Kidney (tissue), 14 donors: ENCODE measurements around the gene DIDO1. TPM values are rescaled to one million over a fixed set of nuclear protein-coding genes. Genes with fewer than 3 reads are reported as not detected.

Source experiments
- DNase-seq, 5 donors: peaks; one replicate each; pipeline ENCODE4 v3.0.0-alpha.2; 2013 to 2020
- FAIRE-seq: peaks from 2 replicates; lab custom pipeline; 2012; peaks lifted over from hg19 to GRCh38; lab: Jason Lieb, UNC
- H3K27ac ChIP-seq, 2 donors: one replicate each; pipeline ENCODE4 v1.7.0; 2013; ENCODE audit warnings: low read depth in 2 of 2, low read length in 2 of 2, inconsistent platforms in 1 of 2
- H3K27me3 ChIP-seq: one replicate; pipeline ENCODE4 v1.7.1; 2013; ENCODE audit warnings: low read length, inconsistent platforms; ENCODE audit not compliant: control insufficient read depth, insufficient read depth
- H3K36me3 ChIP-seq, 3 donors: one replicate each; pipeline versions ENCODE4 v1.7.0 to v1.7.1; 2013; ENCODE audit warnings: low read length in 3 of 3, control low read depth in 1 of 3, inconsistent platforms in 1 of 3; ENCODE audit not compliant: insufficient read depth in 3 of 3, control insufficient read depth in 2 of 3
- H3K4me1 ChIP-seq, 3 donors: one replicate each; pipeline versions ENCODE4 v1.7.0 to v1.7.1; 2013; ENCODE audit warnings: low read length in 3 of 3, inconsistent platforms in 1 of 3, low read depth in 1 of 3; ENCODE audit not compliant: control insufficient read depth in 2 of 3, insufficient read depth in 2 of 3
- H3K4me3 ChIP-seq, 3 donors: one replicate each; pipeline versions ENCODE4 v1.7.0 to v1.8.1; 2013; ENCODE audit warnings: low read length in 3 of 3, control low read depth in 1 of 3, inconsistent platforms in 1 of 3
- H3K9ac ChIP-seq, 3 donors: one replicate each; pipeline versions ENCODE4 v1.7.0 to v1.7.1; 2013; ENCODE audit warnings: low read length in 3 of 3, control low read depth in 1 of 3, inconsistent platforms in 1 of 3
- H3K9me3 ChIP-seq, 3 donors: one replicate each; pipeline versions ENCODE4 v1.7.0 to v1.7.1; 2013; ENCODE audit warnings: low read length in 3 of 3, control low read depth in 1 of 3, inconsistent platforms in 1 of 3; ENCODE audit not compliant: control insufficient read depth in 2 of 3, insufficient read depth in 1 of 3
- CTCF ChIP-seq: IDR thresholded peaks from 3 replicates; pipeline ENCODE4 v1.5.1; 2012; ENCODE audit warnings: mild to moderate bottlenecking, moderate library complexity, borderline replicate concordance; ENCODE audit not compliant: insufficient read depth; ENCODE audit errors: extremely low read depth
- intact Hi-C: fragments of 100-400 bp; cut with DNase I; formaldehyde crosslinking; loops from one replicate; pipeline ENCODE4 v1.11.1; 2022
- polyA plus RNA-seq: library from polyadenylated mRNA; stranded (reverse); fragments of 350-450 nt; fragmentation: Illumina TruSeq; extraction: RNeasy Lipid Tissue Mini Kit (QIAGEN cat#74804); gene quantifications from one replicate; pipeline ENCODE4 v1.2.3, GENCODE V29; 2014; ENCODE audit warnings: low read depth, low replicate concordance; ENCODE audit not compliant: insufficient read depth
- total RNA-seq: library from RNA; stranded (reverse); fragmentation: NEBNext Ultra II Directional; extraction: Animal tissue kit (Norgen Biotek cat#: 25700); gene quantifications from one replicate; pipeline ENCODE4 v1.2.1, GENCODE V29; 2021
- donor health status: control.
- donor health status: control.
- donor health status: control.
- donor health status: control.
- donor health status: control.
- donor health status: DM: yes; HTN: yes; CAD: no.
- donor health status: Normal renal cell carcinoma (clear cell type).

DIDO1 gene
- total and polyA plus RNA-seq, 2 donors from 2014 or later: 23.0 to 67.9 TPM

DNA sequence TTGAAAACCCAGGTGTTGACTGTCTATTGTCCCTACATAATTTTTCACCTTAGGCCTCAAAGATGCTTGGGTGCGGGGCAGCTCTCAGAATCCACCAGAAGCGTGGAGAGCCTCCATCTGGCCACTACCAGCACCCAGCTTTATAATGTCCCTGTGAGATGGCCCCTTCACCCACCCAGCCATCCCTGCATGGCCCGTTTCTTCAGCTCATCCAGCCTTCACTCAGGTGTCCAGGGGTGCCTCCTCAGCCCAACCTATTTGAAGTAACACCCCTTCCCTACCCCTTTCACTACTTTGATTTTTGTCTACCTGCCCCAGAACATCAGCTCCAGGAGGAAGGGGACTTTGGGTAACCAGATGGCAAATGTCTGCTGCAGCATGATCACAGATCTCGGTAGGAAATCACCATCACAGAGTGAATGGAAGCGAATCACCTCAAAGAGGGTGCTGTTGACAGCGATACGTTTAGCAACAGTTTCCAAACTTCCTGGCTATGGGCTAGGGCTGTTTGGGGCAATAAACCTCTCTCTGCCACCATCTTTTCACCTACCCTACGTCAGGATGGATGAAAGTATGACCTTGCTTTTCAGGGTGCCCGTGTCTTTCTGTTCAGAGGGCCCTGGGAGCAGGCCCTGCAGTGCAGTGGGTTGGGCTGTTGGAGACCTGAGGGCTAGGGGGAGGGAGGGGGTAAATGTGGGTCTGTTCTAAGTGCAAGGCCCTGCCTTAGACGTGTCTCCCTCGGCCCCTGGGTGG, 25.0 kb upstream of the DIDO1 start:
- peaks cover 0 to 18% (median 0%) of the 10 kb centered on the region in 3 donors for H3K4me1 ChIP-seq
- FAIRE-seq: no peak

GRCh38 chr20:62950741-62951140, 24.4 kb upstream of the DIDO1 start:
- Histone ChIP-seq H3K27me3 (no peaks in the 10 kb centered on the region), H3K36me3 (peaks cover 4 to 32% (median 25%) of the 10 kb centered on the region in 3 donors), H3K9me3 (no peaks in the 10 kb centered on the region), H3K4me1 (peaks cover 0 to 18% (median 0%) of the 10 kb centered on the region in 3 donors), H3K4me3 (no peak overlapping the region), H3K9ac (no peak overlapping the region), H3K27ac (no peak overlapping the region)
- FAIRE-seq: no peak
- TF ChIP-seq CTCF: no peak
- intact Hi-C loops: no loop called here
- DNase-seq: peak in 1 of 5 donors; percentile 51

More for the DNA sequence above, 25.0 kb upstream of the DIDO1 start:
- Histone ChIP-seq H3K36me3 (peaks cover 4 to 26% (median 19%) of the 10 kb centered on the region in 3 donors), H3K27me3 (no peaks in the 10 kb centered on the region), H3K9me3 (no peaks in the 10 kb centered on the region), H3K27ac (no peak overlapping the region), H3K9ac (no peak overlapping the region), H3K4me3 (no peak overlapping the region)
- TF ChIP-seq CTCF: no peak
- intact Hi-C loops: no loop called here
- DNase-seq: peak in 1 of 5 donors; percentile 18

DNA sequence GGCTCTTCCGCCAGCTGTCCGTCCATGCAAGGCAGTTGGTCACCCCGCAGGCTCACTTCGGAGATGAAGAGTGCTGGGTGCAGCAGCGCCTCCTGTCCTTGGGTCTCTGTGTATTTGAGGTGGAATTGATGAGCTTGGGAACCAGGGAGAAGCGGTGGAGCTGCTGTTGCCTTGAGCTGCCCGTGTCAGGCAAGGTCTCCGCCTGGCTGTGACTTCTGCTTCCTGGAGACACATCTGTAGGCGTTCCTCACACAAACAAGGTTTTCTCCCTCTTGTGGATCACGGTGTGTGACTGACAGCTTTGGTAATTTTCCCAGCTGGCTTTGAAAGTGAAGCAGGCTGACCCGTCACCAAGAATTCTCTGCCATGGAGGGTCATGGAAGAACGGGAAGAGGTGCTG, 23.7 kb upstream of the DIDO1 start:
- peaks cover 4 to 39% (median 26%) of the 10 kb centered on the region in 3 donors for H3K36me3 ChIP-seq
- no peak for TF ChIP-seq CTCF
- FAIRE-seq (no peak), DNase-seq (peak in 1 of 5 donors; percentile 40)
- H3K27ac ChIP-seq: no peak overlapping the region
- no peaks in the 10 kb centered on the region for H3K27me3 ChIP-seq
- H3K4me3 ChIP-seq: no peak overlapping the region
- intact Hi-C loops: no loop called here
- H3K9me3 ChIP-seq: no peaks in the 10 kb centered on the region
- H3K4me1 ChIP-seq: peaks cover 0 to 18% (median 0%) of the 10 kb centered on the region in 3 donors
- no peak overlapping the region for H3K9ac ChIP-seq
